Measurements from ENCODE around the gene MCAM. TPM values are rescaled to one million over a fixed set of nuclear protein-coding genes. Genes with fewer than 3 reads are reported as not detected.

Gene MCAM
- total and polyA plus RNA-seq, 2 donors (not counting 3 experiments of a cell fraction or from before 2014, with no cell fraction given), result 1,027 to 2,543 TPM

DNA sequence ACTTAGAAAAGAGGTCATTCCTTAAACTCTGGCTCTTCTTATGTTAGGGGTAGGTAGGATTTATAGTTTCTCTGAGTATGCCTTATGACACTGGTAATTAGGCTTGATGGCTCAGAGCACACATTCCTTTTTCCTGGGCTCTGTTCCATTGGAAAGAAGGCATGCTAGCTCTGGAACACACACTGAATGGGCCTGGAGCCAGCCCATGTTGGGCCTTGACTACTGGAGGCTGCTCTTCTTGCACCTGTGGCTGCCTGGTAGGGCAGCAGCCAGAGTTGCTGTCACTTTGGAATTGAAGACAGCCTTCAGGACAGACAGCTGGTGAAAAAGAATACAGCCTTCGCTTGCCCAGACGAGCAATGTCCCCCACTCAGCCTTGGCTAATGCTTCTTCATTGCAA lies 18.2 kb downstream of the MCAM start:
- BruUV-seq (replicated peaks), result no TSS peak
- FAIRE-seq (no peak), DNase-seq (ENCODE audit: low read depth, low spot score) (no peak)
- ChIA-PET POLR2A (no interaction called here), CTCF (no interaction called here)
- Histone ChIP-seq H3K9me1 (replicated peaks; ENCODE audit: control insufficient read depth, extremely low read depth, insufficient read depth, low read length) (no peaks in the 10 kb centered on the region), H3K79me2 (ENCODE audit: control insufficient read depth, insufficient read depth, low read length) (no peaks in the 10 kb centered on the region), H3K4me1 (ENCODE audit: control insufficient read depth, extremely low read depth, insufficient read depth, low read length) (no peaks in the 10 kb centered on the region), H4K20me1 (replicated peaks; ENCODE audit: control insufficient read depth, extremely low read depth, insufficient read depth, low read length) (no peaks in the 10 kb centered on the region), H3K27me3 (ENCODE audit: control insufficient read depth in 2 of 2, insufficient read depth in 2 of 2, low read length in 2 of 2) (no peaks in the 10 kb centered on the region), H3K9me3 (replicated peaks; ENCODE audit: control insufficient read depth, insufficient read depth, low read length) (no peaks in the 10 kb centered on the region), H3K36me3 (ENCODE audit: control insufficient read depth in 2 of 2, extremely low read depth in 1 of 2, insufficient read depth in 2 of 2, low read length in 2 of 2) (peaks cover 24 to 29% of the 10 kb centered on the region in 2 experiments), H3K9ac (replicated peaks; ENCODE audit: extremely low read depth, insufficient read depth, low read length) (no peak overlapping the region), H2AFZ (ENCODE audit: low read depth, low read length) (no peak overlapping the region), H3K4me2 (ENCODE audit: insufficient read depth, low read length) (no peak overlapping the region), H3K4me3 (replicated peaks in 1 of 3; ENCODE audit: insufficient read depth in 1 of 3, low read depth in 1 of 3, low read length in 3 of 3) (no peak overlapping the region), H3K27ac (ENCODE audit: insufficient read depth, low read depth, low read length) (no peak overlapping the region)
- TF ChIP-seq EZH2 (IDR thresholded peaks at IDR 0.05; ENCODE audit: borderline replicate concordance, low read depth, low read length, severe bottlenecking) (no peak), POLR2A (IDR thresholded peaks at IDR 0.05; ENCODE audit: low read depth, low read length) (no peak), POLR2AphosphoS5 (IDR thresholded peaks at IDR 0.05; ENCODE audit: insufficient read depth, low read depth, low read length) (no peak), MYC (IDR thresholded peaks at IDR 0.05; ENCODE audit: low read depth, low read length) (no peak), GATA2 (IDR thresholded peaks at IDR 0.05; ENCODE audit: insufficient read depth, insufficient read length, low read depth, low read length) (no peak), FOS (IDR thresholded peaks at IDR 0.05; ENCODE audit: borderline replicate concordance, insufficient read depth, low read length) (no peak), JUN (IDR thresholded peaks at IDR 0.05; ENCODE audit: borderline replicate concordance, insufficient read depth, insufficient read length, low read depth) (no peak)
- TF ChIP-seq, protein P1, sequence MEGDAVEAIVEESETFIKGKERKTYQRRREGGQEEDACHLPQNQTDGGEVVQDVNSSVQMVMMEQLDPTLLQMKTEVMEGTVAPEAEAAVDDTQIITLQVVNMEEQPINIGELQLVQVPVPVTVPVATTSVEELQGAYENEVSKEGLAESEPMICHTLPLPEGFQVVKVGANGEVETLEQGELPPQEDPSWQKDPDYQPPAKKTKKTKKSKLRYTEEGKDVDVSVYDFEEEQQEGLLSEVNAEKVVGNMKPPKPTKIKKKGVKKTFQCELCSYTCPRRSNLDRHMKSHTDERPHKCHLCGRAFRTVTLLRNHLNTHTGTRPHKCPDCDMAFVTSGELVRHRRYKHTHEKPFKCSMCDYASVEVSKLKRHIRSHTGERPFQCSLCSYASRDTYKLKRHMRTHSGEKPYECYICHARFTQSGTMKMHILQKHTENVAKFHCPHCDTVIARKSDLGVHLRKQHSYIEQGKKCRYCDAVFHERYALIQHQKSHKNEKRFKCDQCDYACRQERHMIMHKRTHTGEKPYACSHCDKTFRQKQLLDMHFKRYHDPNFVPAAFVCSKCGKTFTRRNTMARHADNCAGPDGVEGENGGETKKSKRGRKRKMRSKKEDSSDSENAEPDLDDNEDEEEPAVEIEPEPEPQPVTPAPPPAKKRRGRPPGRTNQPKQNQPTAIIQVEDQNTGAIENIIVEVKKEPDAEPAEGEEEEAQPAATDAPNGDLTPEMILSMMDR (IDR thresholded peaks at IDR 0.05; ENCODE audit: extremely low read depth in 1 of 2, insufficient read depth in 1 of 2, low read depth in 1 of 2, low read length in 2 of 2), result no peak
- TF ChIP-seq, protein P2, sequence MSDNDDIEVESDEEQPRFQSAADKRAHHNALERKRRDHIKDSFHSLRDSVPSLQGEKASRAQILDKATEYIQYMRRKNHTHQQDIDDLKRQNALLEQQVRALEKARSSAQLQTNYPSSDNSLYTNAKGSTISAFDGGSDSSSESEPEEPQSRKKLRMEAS (IDR thresholded peaks at IDR 0.05; ENCODE audit: insufficient read depth, insufficient read length), result no peak
- intact Hi-C loops (cut with micrococcal nuclease) (no loop called here), dilution Hi-C loops (cut with MboI; ENCODE audit: extremely low pct_ligation_motif_present, low sequenced_read_pairs) (no loop called here)

Measured in endothelial cell of umbilical vein (primary cell).